ENCODE measurements around the gene CPM.

CPM gene

GRCh38 chr12:68878283-68878682 lies 54.7 kb downstream of the CPM start:
- DNase-seq (ENCODE audit: low spot score): no peak

GRCh38 chr12:68877583-68877982 lies 55.4 kb downstream of the CPM start:
- no peak for DNase-seq (ENCODE audit: low spot score)

GRCh38 chr12:68876461-68876860 lies 56.5 kb downstream of the CPM start:
- no peak for DNase-seq (ENCODE audit: low spot score)

GRCh38 chr12:68873316-68873715 lies 59.7 kb downstream of the CPM start:
- no peak for DNase-seq (ENCODE audit: low spot score)

GRCh38 chr12:68871921-68872320 lies 61.0 kb downstream of the CPM start:
- no peak for DNase-seq (ENCODE audit: low spot score)

- no peak for DNase-seq (ENCODE audit: low spot score)
Measured at GRCh38 chr12:68871396-68871795, 61.6 kb downstream of the CPM start.

- DNase-seq (ENCODE audit: low spot score): no peak
Measured at GRCh38 chr12:68870443-68870842, 62.5 kb downstream of the CPM start.

GRCh38 chr12:68870011-68870410 lies 63.0 kb downstream of the CPM start:
- no peak for DNase-seq (ENCODE audit: low spot score)

GRCh38 chr12:68868043-68868790 lies 64.8 kb downstream of the CPM start:
- DNase-seq (ENCODE audit: low spot score): no peak

- DNase-seq (ENCODE audit: low spot score): no peak
Measured at GRCh38 chr12:68867606-68868005, 65.4 kb downstream of the CPM start.

- no peak for DNase-seq (ENCODE audit: low spot score)
Measured at GRCh38 chr12:68866950-68867349, 66.0 kb downstream of the CPM start.

GRCh38 chr12:68865399-68866164 lies 67.4 kb downstream of the CPM start:
- no peak for DNase-seq (ENCODE audit: low spot score)

- DNase-seq (ENCODE audit: low spot score): no peak
Measured at GRCh38 chr12:68864604-68865003, 68.4 kb downstream of the CPM start.

GRCh38 chr12:68863886-68864454 lies 69.0 kb downstream of the CPM start:
- DNase-seq (ENCODE audit: low spot score): peak; percentile 37

- DNase-seq (ENCODE audit: low spot score): no peak
Measured at GRCh38 chr12:68863109-68863770, 69.7 kb downstream of the CPM start.

GRCh38 chr12:68861890-68862289 lies 71.1 kb downstream of the CPM start:
- no peak for DNase-seq (ENCODE audit: low spot score)

- DNase-seq (ENCODE audit: low spot score): no peak
Measured at GRCh38 chr12:68856510-68856909, 76.5 kb downstream of the CPM start.

GRCh38 chr12:68855771-68856170 lies 77.2 kb downstream of the CPM start:
- DNase-seq (ENCODE audit: low spot score): no peak

GRCh38 chr12:68855111-68855510 lies 77.9 kb downstream of the CPM start:
- no peak for DNase-seq (ENCODE audit: low spot score)

- DNase-seq (ENCODE audit: low spot score): no peak
Measured at GRCh38 chr12:68854554-68854953, 78.4 kb downstream of the CPM start.

GRCh38 chr12:68854078-68854468 lies 78.9 kb downstream of the CPM start:
- DNase-seq (ENCODE audit: low spot score): no peak

GRCh38 chr12:68853396-68854077 lies 79.4 kb downstream of the CPM start:
- DNase-seq (ENCODE audit: low spot score): no peak

All from CD4-positive, alpha-beta T cell treated with Interleukin-2 at 100 ng/mL for 4 hours (primary cell).